GM23338 (cell line): ENCODE results near the gene MEI1.

Source experiments
- CREB1 ChIP-seq: fragments of 250-450 bp; sonication (Bioruptor Pico); IDR thresholded peaks from 2 replicates; pipeline ENCODE4 v1.5.0; 2020; ENCODE audit warnings: low read depth, mild to moderate bottlenecking, moderate library complexity
- CTCF ChIP-seq, 2 experiments: fragments of 200-600 bp in 1 of 2; sonication (generic) in 1 of 2; conservative IDR thresholded peaks; 2 replicates each; pipeline versions ENCODE4 v1.5.1 to v1.6.1; 2016 to 2017; ENCODE audit warnings: antibody characterized with exemption in 2 of 2, low read depth in 2 of 2, mild to moderate bottlenecking in 2 of 2, moderate library complexity in 1 of 2
- EZH2 ChIP-seq: fragments of 200-600 bp; sonication (generic); IDR thresholded peaks from one replicate; pipeline ENCODE4 v1.8.0; 2017; ENCODE audit warnings: antibody characterized with exemption, mild to moderate bottlenecking, low read depth; ENCODE audit not compliant: unreplicated experiment
- EZH2phosphoT487 ChIP-seq: fragments of 200-600 bp; sonication (generic); IDR thresholded peaks from one replicate; pipeline ENCODE4 v1.8.1; 2018; ENCODE audit warnings: antibody characterized with exemption; ENCODE audit not compliant: unreplicated experiment
- POLR2AphosphoS5 ChIP-seq: IDR thresholded peaks from 2 replicates; pipeline ENCODE4 v1.6.1; 2016; ENCODE audit warnings: antibody characterized with exemption, low read depth
- REST ChIP-seq: IDR thresholded peaks from one replicate; pipeline ENCODE4 v1.6.1; 2018; ENCODE audit warnings: antibody characterized with exemption; ENCODE audit not compliant: unreplicated experiment
- ZNF114 ChIP-seq: fragments of 250-450 bp; sonication (Bioruptor Pico); IDR thresholded peaks from 2 replicates; pipeline ENCODE4 v1.5.0; 2020; ENCODE audit warnings: mild to moderate bottlenecking, moderate library complexity

DNA sequence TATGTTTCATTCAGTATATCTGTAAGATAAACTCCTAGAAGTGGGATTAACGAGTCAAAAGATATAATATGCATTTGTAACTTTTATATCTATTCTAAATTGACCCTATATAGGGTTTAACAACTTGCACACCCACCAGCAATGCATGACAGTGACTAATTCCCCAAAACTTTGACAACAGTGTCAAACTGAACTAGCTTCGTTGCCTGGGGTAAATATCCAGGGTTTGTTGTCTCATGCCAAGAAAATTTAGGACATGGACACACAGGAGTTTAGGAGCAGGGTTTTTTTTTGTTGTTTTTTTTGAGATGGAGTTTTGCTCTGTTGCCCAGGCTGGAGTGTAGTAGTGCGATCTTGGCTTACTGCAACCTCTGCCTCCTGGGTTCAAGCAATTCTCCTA lies 15.7 kb upstream of the MEI1 start:
- no peak for TF ChIP-seq CTCF (conservative IDR thresholded peaks at IDR 0.05; ENCODE audit: low read depth in 2 of 2)
- TF ChIP-seq POLR2AphosphoS5: no peak
- no peak for TF ChIP-seq REST
- TF ChIP-seq EZH2phosphoT487: no peak
- TF ChIP-seq CREB1 (CRISPR knock-in tag): no peak
- no peak for TF ChIP-seq EZH2
- TF ChIP-seq ZNF114: no peak
